RWPE2 (cell line): ENCODE measurements around the gene ZSCAN31.

Source experiments
- ATAC-seq: fragments of 200-7000 bp; cut with Tn5 transposase; 3 replicates; pipeline ENCODE4 v1.9.1; 2021; ENCODE audit warnings: low read depth
- DNase-seq: peaks from one replicate; pipeline ENCODE4 v3.0.0-alpha.2; 2020; ENCODE audit warnings: low spot score
- H3K27ac ChIP-seq: fragments of 450-650 bp; 2 replicates; pipeline ENCODE4 v1.5.1; 2017; ENCODE audit warnings: mild to moderate bottlenecking; ENCODE audit not compliant: poor library complexity, severe bottlenecking
- H3K27me3 ChIP-seq: fragments of 250-450 bp; sonication (Bioruptor Pico); 2 replicates; pipeline ENCODE4 v1.5.1; 2021; ENCODE audit warnings: mild to moderate bottlenecking, moderate library complexity; ENCODE audit not compliant: insufficient read depth, poor library complexity, severe bottlenecking
- H3K36me3 ChIP-seq: fragments of 250-450 bp; sonication (Bioruptor Pico); 2 replicates; pipeline ENCODE4 v1.5.1; 2020; ENCODE audit warnings: low read depth, mild to moderate bottlenecking, moderate library complexity
- H3K4me1 ChIP-seq: fragments of 250-450 bp; sonication (Bioruptor Pico); 2 replicates; pipeline ENCODE4 v1.5.1; 2021; ENCODE audit warnings: mild to moderate bottlenecking, moderate library complexity; ENCODE audit not compliant: insufficient read depth, poor library complexity, severe bottlenecking
- H3K4me3 ChIP-seq: fragments of 250-450 bp; sonication (Bioruptor Pico); 2 replicates; pipeline ENCODE4 v1.5.1; 2021; ENCODE audit warnings: mild to moderate bottlenecking, moderate library complexity; ENCODE audit not compliant: severe bottlenecking
- H3K9me3 ChIP-seq: fragments of 250-450 bp; sonication (Bioruptor Pico); 2 replicates; pipeline ENCODE4 v1.5.1; 2021; ENCODE audit warnings: mild to moderate bottlenecking, moderate library complexity; ENCODE audit not compliant: severe bottlenecking
- CTCF ChIP-seq: fragments of 450-650 bp; IDR thresholded peaks from one replicate; pipeline ENCODE4 v1.5.1; 2017; ENCODE audit warnings: mild to moderate bottlenecking, moderate library complexity; ENCODE audit not compliant: poor library complexity, severe bottlenecking

Gene ZSCAN31

GRCh38 chr6:28335564-28336283, at the start of gene ZSCAN31:
TSS of gene ZSCAN31 (minus strand) at chr6:28336148. CDS start at chr6:28329683, 6,465 bp downstream.
- no peak for TF ChIP-seq CTCF
- no peaks in the 10 kb centered on the region for H3K36me3 ChIP-seq
- H3K4me3 ChIP-seq, result peak within 1 kb of the TSS; percentile 44
- H3K27ac ChIP-seq, result peak within 1 kb of the TSS; percentile 66
- H3K4me1 ChIP-seq, result peaks cover 4% of the 10 kb centered on the region
- peak; percentile 94 for ATAC-seq
- no peaks in the 10 kb centered on the region for H3K27me3 ChIP-seq
- peak; percentile 94 for DNase-seq
- no peaks in the 10 kb centered on the region for H3K9me3 ChIP-seq

- Histone ChIP-seq H3K4me1 (peaks cover 10% of the 10 kb centered on the region), H3K27ac (peak overlapping the region; percentile 15), H3K27me3 (no peaks in the 10 kb centered on the region), H3K36me3 (peaks cover 82% of the 10 kb centered on the region), H3K4me3 (no peak overlapping the region), H3K9me3 (peaks cover 5% of the 10 kb centered on the region)
- no peak for ATAC-seq
- no peak for TF ChIP-seq CTCF
- no peak for DNase-seq
Measured at GRCh38 chr6:28384143-28384533, 48.2 kb upstream of the ZSCAN31 start.

- Histone ChIP-seq H3K27ac (peak overlapping the region; percentile 15), H3K4me1 (peaks cover 10% of the 10 kb centered on the region), H3K4me3 (peak overlapping the region; percentile 47), H3K27me3 (no peaks in the 10 kb centered on the region), H3K9me3 (peaks cover 12% of the 10 kb centered on the region), H3K36me3 (peaks cover 82% of the 10 kb centered on the region)
- ATAC-seq (peak; percentile 95), DNase-seq (peak; percentile 81)
- TF ChIP-seq CTCF, result peak; percentile 73
Measured at GRCh38 chr6:28383235-28384142, 47.5 kb upstream of the ZSCAN31 start.

GRCh38 chr6:28380381-28380780, 44.4 kb upstream of the ZSCAN31 start:
- no peaks in the 10 kb centered on the region for H3K27me3 ChIP-seq
- no peak for TF ChIP-seq CTCF
- no peak overlapping the region for H3K4me3 ChIP-seq
- ATAC-seq, result no peak
- H3K4me1 ChIP-seq, result peaks cover 10% of the 10 kb centered on the region
- no peak overlapping the region for H3K27ac ChIP-seq
- peaks cover 14% of the 10 kb centered on the region for H3K9me3 ChIP-seq
- H3K36me3 ChIP-seq, result peaks cover 73% of the 10 kb centered on the region
- no peak for DNase-seq
